GM10266 (cell line): Measurements from ENCODE around the gene RHOT1.

ENCODE experiments used
- DNase-seq: peaks from one replicate; pipeline ENCODE4 v3.0.0; 2012; ENCODE audit errors: extremely low spot score
- CTCF ChIP-seq: IDR thresholded peaks from 2 replicates; pipeline ENCODE4 v1.5.1; 2012; ENCODE audit warnings: mild to moderate bottlenecking, low read depth; ENCODE audit not compliant: control insufficient read depth, insufficient read depth; ENCODE audit errors: missing control alignments

Gene RHOT1

GRCh38 chr17:32223703-32224102, 81.4 kb downstream of the RHOT1 start:
- DNase-seq, result no peak
- TF ChIP-seq CTCF, result no peak

GRCh38 chr17:32226886-32227285, 84.6 kb downstream of the RHOT1 start:
- no peak for TF ChIP-seq CTCF
- DNase-seq, result no peak

- no peak for TF ChIP-seq CTCF
- DNase-seq, result no peak
These were observed 85.6 kb downstream of the RHOT1 start for GRCh38 chr17:32227910-32228309.

GRCh38 chr17:32235588-32235987, 93.3 kb downstream of the RHOT1 start:
- no peak for DNase-seq
- TF ChIP-seq CTCF, result no peak

GRCh38 chr17:32239456-32239855, 97.2 kb downstream of the RHOT1 start:
- DNase-seq, result no peak
- TF ChIP-seq CTCF, result no peak

- no peak for TF ChIP-seq CTCF
- no peak for DNase-seq
These were observed 98.4 kb downstream of the RHOT1 start for GRCh38 chr17:32240750-32241149.

- no peak for DNase-seq
- no peak for TF ChIP-seq CTCF
These were observed 99.3 kb downstream of the RHOT1 start for GRCh38 chr17:32241640-32242039.
